Cardiac fibroblast (primary cell): Measurements from ENCODE around the gene LRRTM4.

Source experiments
- DNase-seq, 2 donors: peaks; one replicate each; pipeline versions ENCODE4 v3.0.0 to v3.0.0-alpha.2; 2010; ENCODE audit warnings: low read depth in 2 of 2
- H3K4me3 ChIP-seq, 2 donors: replicated peaks in 1 of 2; 1 replicate in 1 of 2; 2 replicates in 1 of 2; pipeline ENCODE4 v1.5.1; 2011; ENCODE audit warnings: low read depth in 2 of 2, low read length in 2 of 2, mild to moderate bottlenecking in 2 of 2, moderate library complexity in 1 of 2
- TF ChIP-seq, protein P1 (sequence below): IDR thresholded peaks from one replicate; pipeline ENCODE4 v1.5.1; 2011; ENCODE audit warnings: low read depth, mild to moderate bottlenecking, low read length, inconsistent platforms

The LRRTM4 gene

DNA sequence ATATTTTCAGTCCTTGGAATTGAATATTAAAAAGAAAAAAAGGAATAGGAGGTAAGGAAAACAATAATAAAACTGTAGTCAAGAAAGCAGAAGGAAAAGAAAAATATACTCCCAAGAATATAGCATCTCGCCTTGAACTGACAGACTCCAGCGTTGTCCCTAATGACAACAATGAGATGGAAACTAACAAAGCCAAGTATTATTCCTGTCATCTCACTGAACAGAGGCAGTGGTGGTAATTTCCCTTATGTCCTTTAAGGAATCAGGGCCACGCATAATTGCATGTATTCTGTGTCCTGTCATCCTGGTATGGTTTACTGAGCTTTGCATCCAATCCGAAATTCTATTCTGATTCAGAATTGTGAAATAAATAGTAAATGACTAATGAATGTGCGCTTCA lies 158.9 kb downstream of the LRRTM4 start:
- DNase-seq, result no peak
- TF ChIP-seq, protein P1, sequence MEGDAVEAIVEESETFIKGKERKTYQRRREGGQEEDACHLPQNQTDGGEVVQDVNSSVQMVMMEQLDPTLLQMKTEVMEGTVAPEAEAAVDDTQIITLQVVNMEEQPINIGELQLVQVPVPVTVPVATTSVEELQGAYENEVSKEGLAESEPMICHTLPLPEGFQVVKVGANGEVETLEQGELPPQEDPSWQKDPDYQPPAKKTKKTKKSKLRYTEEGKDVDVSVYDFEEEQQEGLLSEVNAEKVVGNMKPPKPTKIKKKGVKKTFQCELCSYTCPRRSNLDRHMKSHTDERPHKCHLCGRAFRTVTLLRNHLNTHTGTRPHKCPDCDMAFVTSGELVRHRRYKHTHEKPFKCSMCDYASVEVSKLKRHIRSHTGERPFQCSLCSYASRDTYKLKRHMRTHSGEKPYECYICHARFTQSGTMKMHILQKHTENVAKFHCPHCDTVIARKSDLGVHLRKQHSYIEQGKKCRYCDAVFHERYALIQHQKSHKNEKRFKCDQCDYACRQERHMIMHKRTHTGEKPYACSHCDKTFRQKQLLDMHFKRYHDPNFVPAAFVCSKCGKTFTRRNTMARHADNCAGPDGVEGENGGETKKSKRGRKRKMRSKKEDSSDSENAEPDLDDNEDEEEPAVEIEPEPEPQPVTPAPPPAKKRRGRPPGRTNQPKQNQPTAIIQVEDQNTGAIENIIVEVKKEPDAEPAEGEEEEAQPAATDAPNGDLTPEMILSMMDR, result no peak
- H3K4me3 ChIP-seq, result no peak overlapping the region

DNA sequence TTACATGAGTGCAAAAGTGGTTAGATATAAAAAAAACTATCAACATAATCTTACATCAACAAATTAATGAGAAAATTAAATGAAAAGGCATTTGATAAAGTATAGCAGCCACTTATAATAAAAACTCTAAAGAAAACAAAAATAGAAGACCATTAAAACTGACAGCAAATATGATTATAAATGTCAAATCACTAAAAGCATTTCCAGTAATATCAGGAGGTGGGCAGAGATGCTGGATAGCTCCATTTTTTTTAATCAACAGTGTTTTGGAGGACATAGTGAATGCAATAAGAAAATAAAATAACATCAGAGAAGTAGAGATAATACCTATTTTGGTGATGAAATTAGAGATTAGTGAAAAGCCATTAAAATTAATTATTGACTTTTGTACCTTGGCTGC lies 173.4 kb downstream of the LRRTM4 start:
- no peak for DNase-seq
- TF ChIP-seq, protein P1, result no peak
- H3K4me3 ChIP-seq, result no peak overlapping the region

DNA sequence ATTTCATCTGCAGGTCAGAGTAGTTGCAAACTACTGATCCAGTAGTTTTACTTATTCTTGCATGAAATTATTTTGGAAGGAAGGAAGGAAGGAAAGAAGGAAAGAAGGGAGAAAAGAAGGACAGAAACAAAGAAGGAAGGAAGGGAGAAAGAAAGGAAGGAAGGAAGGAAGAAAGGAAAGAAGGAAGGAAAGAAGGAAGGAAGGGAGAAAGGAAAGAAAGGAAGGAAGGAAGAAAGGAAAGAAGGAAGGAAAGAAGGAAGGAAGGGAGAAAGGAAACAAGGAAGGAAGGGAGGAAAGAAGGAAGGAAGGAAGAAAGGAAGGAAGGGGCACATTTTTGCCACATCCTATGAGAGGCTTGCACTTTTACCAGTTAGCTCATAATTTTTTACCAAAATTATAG lies 186.2 kb downstream of the LRRTM4 start:
- DNase-seq, result no peak
- no peak overlapping the region for H3K4me3 ChIP-seq
- TF ChIP-seq, protein P1, result no peak

DNA sequence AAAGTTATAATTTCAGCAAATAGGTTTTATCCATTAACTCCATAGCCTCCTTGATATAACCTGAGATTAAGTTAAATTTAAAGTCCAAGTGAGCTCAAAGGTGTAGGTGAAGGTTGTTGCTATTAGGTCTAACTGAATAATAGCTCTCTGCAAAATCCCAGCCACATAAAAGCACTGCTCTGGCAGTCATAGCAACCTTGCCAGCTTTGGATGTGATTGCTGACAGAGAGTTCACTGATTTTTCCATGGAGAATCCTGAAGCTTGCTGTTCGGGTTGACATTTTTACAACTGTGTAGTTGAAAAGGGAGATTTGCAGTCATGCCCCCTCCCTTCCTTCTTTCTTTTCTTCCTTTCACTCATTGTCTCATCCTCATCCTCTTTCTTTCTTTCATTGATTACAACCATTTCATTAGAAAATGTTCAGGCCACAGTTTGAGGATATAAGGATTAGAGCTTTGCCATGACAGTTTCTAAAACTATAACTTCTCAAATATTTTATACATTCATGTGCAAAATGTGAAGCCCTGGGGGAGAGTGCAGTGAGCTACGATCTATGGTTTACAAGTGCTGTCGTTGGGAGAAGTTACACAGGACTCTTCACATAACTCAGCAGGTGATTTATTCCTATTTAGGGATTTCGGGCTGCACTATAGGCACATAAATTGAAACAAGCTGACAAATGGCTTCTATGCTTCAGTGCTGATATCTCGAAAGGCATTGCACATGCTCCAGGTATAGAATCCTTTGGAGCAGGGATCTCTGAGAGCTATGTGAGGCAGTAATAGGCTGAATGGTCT lies 193.8 kb downstream of the LRRTM4 start:
- TF ChIP-seq, protein P1, result no peak
- DNase-seq, result no peak
- no peak overlapping the region for H3K4me3 ChIP-seq

DNA sequence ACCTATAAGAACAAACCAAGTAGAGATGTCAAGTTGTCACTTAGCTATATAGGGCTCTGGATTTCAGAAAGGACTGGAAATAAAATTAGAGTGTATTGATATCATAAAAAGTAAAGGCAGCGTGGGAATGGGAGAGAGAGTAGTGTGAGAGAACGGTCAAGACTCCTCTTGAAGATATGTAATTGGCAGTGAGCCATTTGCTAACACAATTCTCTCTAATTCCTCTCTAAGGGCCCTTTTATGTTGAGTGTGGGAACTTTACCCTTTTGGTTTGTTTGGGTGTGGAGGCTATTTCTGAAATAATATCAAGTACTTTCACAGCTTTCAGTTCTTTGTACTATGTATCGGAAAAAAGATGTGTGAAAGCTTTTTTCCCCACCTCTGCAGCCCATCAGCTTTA lies 196.8 kb downstream of the LRRTM4 start:
- DNase-seq, result no peak
- TF ChIP-seq, protein P1, result no peak
- H3K4me3 ChIP-seq, result no peak overlapping the region

DNA sequence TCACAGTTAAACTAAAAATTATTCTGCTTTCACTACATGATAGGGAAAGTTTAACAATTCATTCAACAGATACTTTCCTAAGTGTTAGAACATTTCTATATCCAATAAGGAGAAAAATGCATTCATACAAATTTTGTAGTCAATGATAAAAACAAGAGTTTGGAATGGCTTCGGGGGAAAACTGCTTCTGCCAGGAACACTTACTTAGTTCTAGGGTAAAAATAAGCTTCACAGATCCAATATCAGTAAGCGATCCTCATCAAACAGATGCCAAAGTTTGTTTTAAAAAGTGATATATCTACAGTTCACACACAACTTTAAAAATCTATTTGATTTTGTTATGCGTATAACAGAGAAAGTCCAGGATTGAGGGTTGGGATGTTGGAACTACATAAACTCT lies 199.7 kb downstream of the LRRTM4 start:
- DNase-seq, result no peak
- TF ChIP-seq, protein P1, result no peak
- H3K4me3 ChIP-seq, result no peak overlapping the region

DNA sequence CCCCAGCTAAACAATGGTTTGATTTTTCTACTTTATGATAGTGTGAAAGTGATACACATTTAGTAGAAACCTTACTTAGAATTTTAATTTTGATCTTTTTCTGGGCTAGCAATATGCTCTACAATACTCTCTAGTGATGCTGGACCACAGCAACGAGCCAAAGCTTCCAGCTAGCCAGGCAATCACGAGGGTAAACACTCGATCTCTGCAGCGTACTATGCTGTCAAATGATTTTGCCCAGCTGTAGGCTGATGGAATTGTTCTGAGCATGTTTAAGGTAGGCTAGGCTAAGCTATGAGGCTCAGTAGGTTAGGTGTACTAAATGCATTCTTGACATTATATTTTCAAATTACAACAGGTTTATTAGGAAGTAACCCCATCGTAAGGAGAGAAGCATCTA lies 207.5 kb downstream of the LRRTM4 start:
- no peak overlapping the region for H3K4me3 ChIP-seq
- no peak for DNase-seq
- TF ChIP-seq, protein P1, result no peak
